H9 (cell line): ENCODE measurements around the gene PHETA1. TPM values are rescaled to one million over a fixed set of nuclear protein-coding genes. Genes with fewer than 3 reads are reported as not detected.

Source experiments
- DNase-seq: peaks from one replicate; pipeline ENCODE4 v3.0.0-alpha.2; 2017
- H2AFZ ChIP-seq: one replicate; pipeline ENCODE4 v1.6.1; 2013; ENCODE audit warnings: mild to moderate bottlenecking, low read length, control low read depth, moderate library complexity
- H2AK5ac ChIP-seq: 2 replicates; pipeline ENCODE4 v1.6.1; 2013; ENCODE audit warnings: low read length, control low read depth, mixed read lengths; ENCODE audit not compliant: insufficient read length
- H2BK120ac ChIP-seq: one replicate; pipeline ENCODE4 v1.6.1; 2013; ENCODE audit warnings: low read depth, mild to moderate bottlenecking, low read length, control low read depth, inconsistent platforms; ENCODE audit not compliant: poor library complexity, severe bottlenecking
- H2BK12ac ChIP-seq: 2 replicates; pipeline ENCODE4 v1.6.1; 2013; ENCODE audit warnings: low read length, control low read depth, mixed read lengths, low read depth; ENCODE audit not compliant: insufficient read length
- H2BK15ac ChIP-seq: 2 replicates; pipeline ENCODE4 v1.6.1; 2013; ENCODE audit warnings: low read depth, low read length, control low read depth
- H2BK20ac ChIP-seq: one replicate; pipeline ENCODE4 v1.6.1; 2013; ENCODE audit warnings: low read depth, mild to moderate bottlenecking, low read length, control low read depth, inconsistent platforms; ENCODE audit not compliant: poor library complexity, severe bottlenecking
- H2BK5ac ChIP-seq: 2 replicates; pipeline ENCODE4 v1.6.1; 2013; ENCODE audit warnings: low read length, control low read depth, mixed read lengths; ENCODE audit not compliant: insufficient read length
- H3K14ac ChIP-seq: 2 replicates; pipeline ENCODE4 v1.6.1; 2013; ENCODE audit warnings: low read length, control low read depth; ENCODE audit not compliant: insufficient read depth
- H3K18ac ChIP-seq: 2 replicates; pipeline ENCODE4 v1.6.1; 2013; ENCODE audit warnings: low read depth, mild to moderate bottlenecking, mixed read lengths, low read length, control low read depth; ENCODE audit not compliant: insufficient read length
- H3K23ac ChIP-seq: 2 replicates; pipeline ENCODE4 v1.6.1; 2013; ENCODE audit warnings: low read length, control low read depth, mixed read lengths, low read depth; ENCODE audit not compliant: insufficient read length
- H3K23me2 ChIP-seq: 2 replicates; pipeline ENCODE4 v1.6.1; 2013; ENCODE audit warnings: low read depth, mild to moderate bottlenecking, mixed read lengths, low read length, control low read depth; ENCODE audit not compliant: insufficient read length, poor library complexity, severe bottlenecking
- H3K27ac ChIP-seq: 2 replicates; pipeline ENCODE4 v1.5.1; 2013; ENCODE audit warnings: low read length, control low read depth, mixed read lengths, low read depth; ENCODE audit not compliant: insufficient read length
- H3K27me3 ChIP-seq: 2 replicates; pipeline ENCODE4 v1.6.1; 2013; ENCODE audit warnings: low read length, control low read depth, inconsistent platforms; ENCODE audit not compliant: insufficient read depth
- H3K4ac ChIP-seq: 2 replicates; pipeline ENCODE4 v1.6.1; 2013; ENCODE audit warnings: low read depth, mild to moderate bottlenecking, control low read depth, inconsistent platforms, low read length, moderate library complexity
- H3K4me1 ChIP-seq: 2 replicates; pipeline ENCODE4 v1.6.1; 2013; ENCODE audit warnings: low read length, control low read depth, inconsistent platforms; ENCODE audit not compliant: insufficient read depth
- H3K4me2 ChIP-seq: 2 replicates; pipeline ENCODE4 v1.6.1; 2013; ENCODE audit warnings: low read length, control low read depth, mixed read lengths; ENCODE audit not compliant: insufficient read length, insufficient read depth
- H3K56ac ChIP-seq: 2 replicates; pipeline ENCODE4 v1.6.1; 2013; ENCODE audit warnings: low read depth, mild to moderate bottlenecking, mixed read lengths, low read length, control low read depth; ENCODE audit not compliant: insufficient read length
- H3K79me1 ChIP-seq: 2 replicates; pipeline ENCODE4 v1.6.1; 2013; ENCODE audit warnings: low read depth, mild to moderate bottlenecking, moderate library complexity, low read length, control low read depth, inconsistent platforms; ENCODE audit not compliant: insufficient read depth, poor library complexity, severe bottlenecking
- H3K79me2 ChIP-seq: 2 replicates; pipeline ENCODE4 v1.6.1; 2013; ENCODE audit warnings: low read length, control low read depth, inconsistent platforms; ENCODE audit not compliant: insufficient read depth
- H3K9ac ChIP-seq: 2 replicates; pipeline ENCODE4 v1.6.1; 2013; ENCODE audit warnings: low read length, control low read depth, mixed read lengths; ENCODE audit not compliant: insufficient read length; ENCODE audit errors: extremely low read depth
- H3K9me3 ChIP-seq: one replicate; pipeline ENCODE4 v1.6.1; 2013; ENCODE audit warnings: low read depth, low read length, inconsistent platforms; ENCODE audit not compliant: control insufficient read depth
- H3T11ph ChIP-seq: one replicate; pipeline ENCODE4 v1.6.1; 2013; ENCODE audit warnings: mild to moderate bottlenecking, low read length, control low read depth, inconsistent platforms
- H4K20me1 ChIP-seq: one replicate; pipeline ENCODE4 v1.6.1; 2013; ENCODE audit not compliant: control insufficient read depth, insufficient read length, insufficient read depth
- H4K5ac ChIP-seq: 2 replicates; pipeline ENCODE4 v1.6.1; 2013; ENCODE audit warnings: low read depth, mild to moderate bottlenecking, mixed read lengths, low read length, control low read depth; ENCODE audit not compliant: insufficient read length
- H4K8ac ChIP-seq: replicated peaks from 2 replicates; pipeline ENCODE4 v1.6.1; 2013; ENCODE audit warnings: low read length, control low read depth, mixed read lengths, low read depth; ENCODE audit not compliant: insufficient read length
- H4K91ac ChIP-seq: 2 replicates; pipeline ENCODE4 v1.6.1; 2013; ENCODE audit warnings: low read depth, mild to moderate bottlenecking, moderate library complexity, mixed read lengths, low read length, control low read depth; ENCODE audit not compliant: insufficient read length
- H3K27ac Mint-ChIP-seq, 3 experiments: 2 replicates in 2 of 3; 3 replicates in 1 of 3; pipeline ENCODE4 v1.8.0; 2020 to 2021; ENCODE audit warnings: mixed read lengths in 3 of 3, mild to moderate bottlenecking in 1 of 3, moderate library complexity in 1 of 3
- H3K27me3 Mint-ChIP-seq: 2 replicates; pipeline ENCODE4 v1.8.0; 2021; ENCODE audit warnings: low read depth, mild to moderate bottlenecking, moderate library complexity, mixed read lengths
- H3K36me3 Mint-ChIP-seq, 3 experiments: 2 replicates in 2 of 3; 3 replicates in 1 of 3; pipeline ENCODE4 v1.8.0; 2020 to 2021; ENCODE audit warnings: low read depth in 3 of 3, mixed read lengths in 3 of 3; ENCODE audit not compliant: insufficient read depth in 1 of 3
- H3K4me1 Mint-ChIP-seq, 2 experiments: 2 replicates each; pipeline ENCODE4 v1.8.0; 2020; ENCODE audit warnings: mixed read lengths in 2 of 2
- H3K4me3 Mint-ChIP-seq, 2 experiments: 2 replicates in 1 of 2; 3 replicates in 1 of 2; pipeline ENCODE4 v1.8.0; 2020 to 2021; ENCODE audit warnings: mild to moderate bottlenecking in 2 of 2, mixed read lengths in 2 of 2, moderate library complexity in 1 of 2
- H3K9me3 Mint-ChIP-seq, 2 experiments: 2 replicates in 1 of 2; 3 replicates in 1 of 2; pipeline ENCODE4 v1.8.0; 2020; ENCODE audit warnings: mild to moderate bottlenecking in 2 of 2, mixed read lengths in 2 of 2, moderate library complexity in 1 of 2
- WGBS: extraction: QIAGEN DNeasy Blood & Tissue Kit; methylation state at CpG from one replicate; pipeline ENCODE4 v1.1.7; 2013; ENCODE audit warnings: missing lambda C conversion rate, low lambda C conversion rate, mixed read lengths; ENCODE audit not compliant: insufficient read length; ENCODE audit errors: extremely low coverage; 5-methylcytosine and 5-hydroxymethylcytosine counted together
- total RNA-seq: library from RNA; stranded (reverse); gene quantifications from 2 replicates; pipeline ENCODE4 v1.2.1, GENCODE V29; 2021
- TF ChIP-seq, protein P1 (sequence below): fragments of 200-600 bp; sonication (generic); conservative IDR thresholded peaks from 3 replicates; pipeline ENCODE4 v1.8.0; 2021; ENCODE audit warnings: antibody characterized with exemption, mild to moderate bottlenecking

PHETA1 gene
- total RNA-seq, 1 experiment from 2014 or later: 13.1 TPM

DNA sequence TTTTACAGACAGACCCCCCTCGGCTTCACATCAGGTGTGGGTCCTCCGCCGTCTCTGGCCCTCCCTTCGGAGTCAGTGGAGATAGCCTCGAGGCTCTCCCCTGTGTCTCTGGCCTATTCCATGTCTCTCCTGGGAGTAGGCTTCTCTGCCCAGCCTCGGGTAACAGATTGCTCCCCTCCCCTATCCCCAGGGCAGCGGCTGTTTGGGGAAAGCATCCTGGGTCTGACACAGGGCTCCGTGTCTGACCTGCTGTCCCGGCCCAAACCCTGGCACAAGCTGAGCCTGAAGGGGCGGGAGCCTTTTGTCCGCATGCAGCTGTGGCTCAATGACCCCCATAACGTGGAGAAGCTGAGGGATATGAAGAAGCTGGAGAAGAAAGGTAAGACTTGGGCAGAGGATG is 30.8 kb downstream of the PHETA1 start:
- Histone ChIP-seq H4K91ac (no peak overlapping the region), H3K4me1 (peaks cover 2% of the 10 kb centered on the region; the same call in 1 of the 2 replicates), H3K23ac (no peak overlapping the region), H2BK20ac (no peak overlapping the region), H3K9ac (no peak overlapping the region), H2BK120ac (no peak overlapping the region), H4K8ac (no peak overlapping the region), H3K27me3 (no peaks in the 10 kb centered on the region), H3K56ac (no peak overlapping the region), H4K5ac (no peak overlapping the region), H4K20me1 (no peaks in the 10 kb centered on the region), H2AK5ac (no peak overlapping the region), H3K4ac (no peak overlapping the region), H3T11ph (no peak overlapping the region), H3K4me2 (no peak overlapping the region), H3K79me1 (no peaks in the 10 kb centered on the region), H2BK5ac (no peak overlapping the region), H3K18ac (no peak overlapping the region), H3K9me3 (no peaks in the 10 kb centered on the region), H3K27ac (no peak overlapping the region), H3K79me2 (no peaks in the 10 kb centered on the region), H3K14ac (no peak overlapping the region), H2BK12ac (no peak overlapping the region), H2BK15ac (no peak overlapping the region), H3K23me2 (no peaks in the 10 kb centered on the region), H2AFZ (no peak overlapping the region)
- H3K27ac Mint-ChIP-seq: no peak overlapping the region
- DNase-seq: no peak
- peaks cover 6% of the 10 kb centered on the region in 2 experiments for H3K4me1 Mint-ChIP-seq
- peaks cover 2 to 8% (median 4%) of the 10 kb centered on the region in 3 experiments; a peak in 4 of 7 replicates for H3K36me3 Mint-ChIP-seq
- H3K9me3 Mint-ChIP-seq: no peaks in the 10 kb centered on the region; a peak in 1 of 5 replicates
- WGBS: no CpG with 5 or more reads among the region's 12 CpGs
- TF ChIP-seq, protein P1, sequence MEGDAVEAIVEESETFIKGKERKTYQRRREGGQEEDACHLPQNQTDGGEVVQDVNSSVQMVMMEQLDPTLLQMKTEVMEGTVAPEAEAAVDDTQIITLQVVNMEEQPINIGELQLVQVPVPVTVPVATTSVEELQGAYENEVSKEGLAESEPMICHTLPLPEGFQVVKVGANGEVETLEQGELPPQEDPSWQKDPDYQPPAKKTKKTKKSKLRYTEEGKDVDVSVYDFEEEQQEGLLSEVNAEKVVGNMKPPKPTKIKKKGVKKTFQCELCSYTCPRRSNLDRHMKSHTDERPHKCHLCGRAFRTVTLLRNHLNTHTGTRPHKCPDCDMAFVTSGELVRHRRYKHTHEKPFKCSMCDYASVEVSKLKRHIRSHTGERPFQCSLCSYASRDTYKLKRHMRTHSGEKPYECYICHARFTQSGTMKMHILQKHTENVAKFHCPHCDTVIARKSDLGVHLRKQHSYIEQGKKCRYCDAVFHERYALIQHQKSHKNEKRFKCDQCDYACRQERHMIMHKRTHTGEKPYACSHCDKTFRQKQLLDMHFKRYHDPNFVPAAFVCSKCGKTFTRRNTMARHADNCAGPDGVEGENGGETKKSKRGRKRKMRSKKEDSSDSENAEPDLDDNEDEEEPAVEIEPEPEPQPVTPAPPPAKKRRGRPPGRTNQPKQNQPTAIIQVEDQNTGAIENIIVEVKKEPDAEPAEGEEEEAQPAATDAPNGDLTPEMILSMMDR: no peak
- H3K4me3 Mint-ChIP-seq: no peak overlapping the region
- no peaks in the 10 kb centered on the region for H3K27me3 Mint-ChIP-seq
